K562 (cell line): ENCODE data around the gene CNRIP1. TPM values are rescaled to one million over a fixed set of nuclear protein-coding genes. Genes with fewer than 3 reads are reported as not detected.
A peak's percentile ranks its signal among the peaks of the same experiment; 100 is the strongest.

Source experiments
- ATF1 ChIP-seq, 2 experiments: fragments of 450-650 bp in 1 of 2; IDR thresholded peaks; 2 replicates each; pipeline ENCODE4 v1.6.1; 2016; ENCODE audit warnings: missing compliant biosample characterization in 1 of 2, missing genetic modification characterization in 1 of 2
- C11orf30 ChIP-seq: fragments of 450-650 bp; IDR thresholded peaks from 2 replicates; pipeline ENCODE4 v1.6.1; 2016; ENCODE audit warnings: low read depth, mild to moderate bottlenecking
- CBX8 ChIP-seq: fragments of 200-600 bp; sonication (generic); IDR thresholded peaks from 2 replicates; pipeline ENCODE4 v1.6.1; 2012; ENCODE audit warnings: borderline replicate concordance, mixed run types, low read depth, mild to moderate bottlenecking, moderate library complexity, mixed read lengths, low read length, control low read depth, inconsistent platforms; ENCODE audit not compliant: poor library complexity, severe bottlenecking; ENCODE audit errors: extremely low read depth
- FOXM1 ChIP-seq, 2 experiments: fragments of 450-650 bp in 1 of 2; sonication (generic) in 1 of 2; formaldehyde crosslinking in 1 of 2; IDR thresholded peaks; 2 replicates each; pipeline versions ENCODE4 v1.6.1 to v1.9.0; 2017 to 2022; ENCODE audit warnings: low read depth in 2 of 2, mild to moderate bottlenecking in 2 of 2, missing genetic modification reagents in 1 of 2, moderate library complexity in 1 of 2
- MTA3 ChIP-seq: fragments of 450-650 bp; formaldehyde crosslinking; IDR thresholded peaks from 2 replicates; pipeline ENCODE4 v1.6.1; 2017; ENCODE audit warnings: mild to moderate bottlenecking, borderline replicate concordance
- MYNN ChIP-seq, 2 experiments: sonication (generic); formaldehyde crosslinking in 1 of 2; IDR thresholded peaks; 2 replicates each; pipeline versions ENCODE4 v1.5.0 to v1.6.1; 2016 to 2020; ENCODE audit warnings: antibody characterized with exemption in 1 of 2, missing genetic modification reagents in 1 of 2
- NCOR1 ChIP-seq: fragments of 450-650 bp; IDR thresholded peaks from 2 replicates; pipeline ENCODE4 v1.6.1; 2016; ENCODE audit warnings: mild to moderate bottlenecking, moderate library complexity
- NFE2 ChIP-seq: IDR thresholded peaks from 2 replicates; pipeline ENCODE4 v1.6.1; 2014; ENCODE audit warnings: antibody characterized with exemption, low read depth
- NFIC ChIP-seq: fragments of 450-650 bp; IDR thresholded peaks from 2 replicates; pipeline ENCODE4 v1.6.1; 2017; ENCODE audit warnings: mild to moderate bottlenecking, inconsistent platforms
- SMARCA4 ChIP-seq: fragments of 450-650 bp; IDR thresholded peaks from 2 replicates; pipeline ENCODE4 v1.6.1; 2016
- TCF3 ChIP-seq: sonication (generic); formaldehyde crosslinking; IDR thresholded peaks from 2 replicates; pipeline ENCODE4 v1.4.0; 2020; ENCODE audit warnings: mild to moderate bottlenecking, missing genetic modification reagents
- VEZF1 ChIP-seq: fragments of 200-800 bp; sonication (Bioruptor generic); IDR thresholded peaks from 2 replicates; pipeline ENCODE4 v1.6.1; 2017; ENCODE audit warnings: missing genetic modification characterization, missing compliant biosample characterization
- ZKSCAN8 ChIP-seq: fragments of 200-800 bp; sonication (Bioruptor generic); IDR thresholded peaks from 2 replicates; pipeline ENCODE4 v1.6.1; 2016; ENCODE audit warnings: missing genetic modification characterization, missing compliant biosample characterization
- ZNF165 ChIP-seq: fragments of 250-450 bp; sonication (Bioruptor Pico); IDR thresholded peaks from 2 replicates; pipeline ENCODE4 v1.4.0; 2020; ENCODE audit warnings: borderline replicate concordance
- ZNF395 ChIP-seq: fragments of 200-800 bp; sonication (Bioruptor generic); IDR thresholded peaks from 2 replicates; pipeline ENCODE4 v1.6.1; 2017; ENCODE audit warnings: missing genetic modification characterization, missing compliant biosample characterization
- ZNF592 ChIP-seq: fragments of 450-650 bp; IDR thresholded peaks from 2 replicates; pipeline ENCODE4 v1.6.1; 2017; ENCODE audit warnings: antibody characterized with exemption, mild to moderate bottlenecking
- polyA plus RNA-seq, 8 experiments: library from polyadenylated mRNA; depleted of rRNA in 4 of 8; stranded (reverse) in 5 of 8; unstranded in 3 of 8; fragments of >200 nt; fragmentation: Nextera tagmentation in 2 of 8; fragmentation: Illumina TruSeq in 1 of 8; extraction: Ambion mirVana in 2 of 8; extraction: Trizol in 1 of 8; gene quantifications; 2 replicates each; pipeline versions ENCODE4 v1.2.1 to v1.2.3, GENCODE V29; 2011 to 2014; ENCODE audit warnings: inconsistent platforms in 1 of 8, missing spikeins in 1 of 8
- total RNA-seq, 7 experiments: library from RNA; depleted of rRNA in 6 of 7; stranded (reverse); fragments of >200 nt in 6 of 7; fragmentation: Illumina TruSeq in 2 of 7; extraction: Trizol in 2 of 7; gene quantifications; 2 replicates each; pipeline versions ENCODE4 v1.2.1 to v1.2.3, GENCODE V29; 2011 to 2021; ENCODE audit warnings: low replicate concordance in 1 of 7
- TF ChIP-seq, protein P1 (sequence below): fragments of 450-650 bp; IDR thresholded peaks from 2 replicates; pipeline ENCODE4 v1.6.1; 2017; ENCODE audit warnings: antibody characterized with exemption

Gene CNRIP1
- total and polyA plus RNA-seq, 9 of the 15 experiments (the other 6 are each of a cell fraction or from before 2014, with no cell fraction given) = 0.59 to 2.1 (median 1.5) TPM

- 0 out of 2 replicates have a peak, but pooled peaks have one; percentile 14 for TF ChIP-seq NFE2
- TF ChIP-seq, protein P1, sequence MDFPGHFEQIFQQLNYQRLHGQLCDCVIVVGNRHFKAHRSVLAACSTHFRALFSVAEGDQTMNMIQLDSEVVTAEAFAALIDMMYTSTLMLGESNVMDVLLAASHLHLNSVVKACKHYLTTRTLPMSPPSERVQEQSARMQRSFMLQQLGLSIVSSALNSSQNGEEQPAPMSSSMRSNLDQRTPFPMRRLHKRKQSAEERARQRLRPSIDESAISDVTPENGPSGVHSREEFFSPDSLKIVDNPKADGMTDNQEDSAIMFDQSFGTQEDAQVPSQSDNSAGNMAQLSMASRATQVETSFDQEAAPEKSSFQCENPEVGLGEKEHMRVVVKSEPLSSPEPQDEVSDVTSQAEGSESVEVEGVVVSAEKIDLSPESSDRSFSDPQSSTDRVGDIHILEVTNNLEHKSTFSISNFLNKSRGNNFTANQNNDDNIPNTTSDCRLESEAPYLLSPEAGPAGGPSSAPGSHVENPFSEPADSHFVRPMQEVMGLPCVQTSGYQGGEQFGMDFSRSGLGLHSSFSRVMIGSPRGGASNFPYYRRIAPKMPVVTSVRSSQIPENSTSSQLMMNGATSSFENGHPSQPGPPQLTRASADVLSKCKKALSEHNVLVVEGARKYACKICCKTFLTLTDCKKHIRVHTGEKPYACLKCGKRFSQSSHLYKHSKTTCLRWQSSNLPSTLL = no peak
- peak; percentile 56 for TF ChIP-seq VEZF1 (CRISPR knock-in tag)
- TF ChIP-seq NCOR1 = peak; percentile 73
- no peak for TF ChIP-seq ZKSCAN8 (CRISPR knock-in tag)
- TF ChIP-seq CBX8 = no peak
- TF ChIP-seq SMARCA4 = peak; percentile 56
- 0 out of 2 replicates have a peak, but pooled peaks have one; percentile 12 for TF ChIP-seq NFIC
- TF ChIP-seq ZNF592 = 0 out of 2 replicates have a peak, but pooled peaks have one; percentile 15
- no peak for TF ChIP-seq ZNF165 (CRISPR knock-in tag)
- TF ChIP-seq MYNN (IDR thresholded peaks at IDR 0.05) = 0 out of 2 replicates have a peak, but pooled peaks have one; percentile 48
- no peak for TF ChIP-seq MYNN (CRISPR knock-in tag; IDR thresholded peaks at IDR 0.05)
- 0 out of 2 replicates have a peak, but pooled peaks have one; percentile 23 for TF ChIP-seq FOXM1 (IDR thresholded peaks at IDR 0.05; ENCODE audit: low read depth)
- TF ChIP-seq FOXM1 (CRISPR knock-in tag; IDR thresholded peaks at IDR 0.05; ENCODE audit: low read depth) = no peak
- TF ChIP-seq MTA3 = peak; percentile 49; the same call in 1 of the 2 replicates
- TF ChIP-seq ATF1 (CRISPR knock-in tag; IDR thresholded peaks at IDR 0.05) = no peak
- peak; percentile 50; the same call in 1 of the 2 replicates for TF ChIP-seq ATF1 (tag; IDR thresholded peaks at IDR 0.05)
- TF ChIP-seq C11orf30 = peak; percentile 79
- TF ChIP-seq ZNF395 = 0 out of 2 replicates have a peak, but pooled peaks have one; percentile 35
- peak; percentile 14; the same call in 1 of the 2 replicates for TF ChIP-seq TCF3 (CRISPR knock-in tag)
Observed at GRCh38 chr2:68352651-68353391, 33.1 kb upstream of the CNRIP1 start (continued).
